Measurements from ENCODE around the gene ARHGAP6.

DNA sequence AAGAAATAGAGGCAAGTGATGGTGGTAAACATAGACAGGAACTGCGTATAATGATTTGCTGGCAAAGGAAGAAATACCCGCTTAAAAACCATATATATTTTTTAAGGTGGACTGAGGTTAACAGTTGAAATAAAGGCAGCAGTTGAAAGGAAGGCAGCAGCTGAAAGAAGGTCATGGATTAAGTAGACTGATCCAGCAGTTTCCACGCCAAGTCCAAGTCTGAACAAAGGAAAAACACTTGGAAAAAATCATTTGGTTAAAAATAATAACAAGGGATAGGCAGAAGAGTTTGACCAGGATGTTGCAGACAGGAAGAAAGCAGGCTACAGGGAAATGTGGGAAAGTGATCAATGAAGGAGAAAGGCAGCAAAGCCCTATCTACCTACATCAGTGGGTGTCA lies 278.9 kb downstream of the ARHGAP6 start:
- TF ChIP-seq CTCF (IDR thresholded peaks at IDR 0.05; ENCODE audit: low read depth, low read length) (no peak), POLR2A (IDR thresholded peaks at IDR 0.05; ENCODE audit: extremely low read depth, insufficient read length) (no peak), MAX (IDR thresholded peaks at IDR 0.05; ENCODE audit: low read depth, low read length) (no peak), MYC (IDR thresholded peaks at IDR 0.05; ENCODE audit: low read depth, low read length) (no peak)
